SHP77 treated with DMSO at 0.1 percent for 48 hours (cell line): ENCODE measurements around the gene WDR1.

Experiments
- DNase-seq: peaks from one replicate; lab custom pipeline; 2025; lab: John Stamatoyannopoulos, UW

WDR1 gene

GRCh38 chr4:10098780-10099160 lies 17.8 kb downstream of the WDR1 start:
- no peak for DNase-seq

- DNase-seq: no peak
These were observed 18.5 kb downstream of the WDR1 start for GRCh38 chr4:10097906-10098779.

- DNase-seq: no peak
These were observed 19.6 kb downstream of the WDR1 start for GRCh38 chr4:10096978-10097335.

GRCh38 chr4:10096201-10096977 lies 20.2 kb downstream of the WDR1 start:
- no peak for DNase-seq

- DNase-seq: no peak
These were observed 21.2 kb downstream of the WDR1 start for GRCh38 chr4:10095296-10095991.

- no peak for DNase-seq
These were observed 21.8 kb downstream of the WDR1 start for GRCh38 chr4:10094841-10095240.

GRCh38 chr4:10093801-10094552 lies 22.6 kb downstream of the WDR1 start:
- DNase-seq: no peak

GRCh38 chr4:10093271-10093621 lies 23.4 kb downstream of the WDR1 start:
- DNase-seq: no peak

GRCh38 chr4:10092481-10093270 lies 23.9 kb downstream of the WDR1 start:
- no peak for DNase-seq

GRCh38 chr4:10091531-10092181 lies 24.9 kb downstream of the WDR1 start:
- DNase-seq: no peak

- no peak for DNase-seq
These were observed 25.9 kb downstream of the WDR1 start for GRCh38 chr4:10090467-10091250.

GRCh38 chr4:10089346-10089745 lies 27.3 kb downstream of the WDR1 start:
- no peak for DNase-seq

- no peak for DNase-seq
These were observed 28.2 kb downstream of the WDR1 start for GRCh38 chr4:10088135-10089010.

- no peak for DNase-seq
These were observed 29.3 kb downstream of the WDR1 start for GRCh38 chr4:10087152-10087791.

GRCh38 chr4:10086506-10087120 lies 30.0 kb downstream of the WDR1 start:
- DNase-seq: no peak

- no peak for DNase-seq
These were observed 30.6 kb downstream of the WDR1 start for GRCh38 chr4:10085828-10086505.

- DNase-seq: no peak
These were observed 31.2 kb downstream of the WDR1 start for GRCh38 chr4:10085386-10085785.
